IPS-18c (cell line): ENCODE data around the gene LPAR1.
"Not testable (repeated sequence)": the region's sequence is repeated elsewhere in the genome, so short reads cannot be mapped to it uniquely, and the experiment has no call there.

ENCODE experiments used
- H3K4me3 ChIP-seq: 2 replicates; pipeline ENCODE4 v1.7.0; 2013; ENCODE audit warnings: low read depth, mild to moderate bottlenecking, low read length, moderate library complexity; ENCODE audit not compliant: insufficient read depth
- H3K9me3 ChIP-seq: one replicate; pipeline ENCODE4 v1.6.1; 2013; ENCODE audit warnings: mild to moderate bottlenecking, low read length, moderate library complexity; ENCODE audit not compliant: control insufficient read depth, insufficient read depth

LPAR1 gene

GRCh38 chr9:110887276-110887675 is 151.0 kb downstream of the LPAR1 start:
- no peaks in the 10 kb centered on the region for H3K9me3 ChIP-seq

GRCh38 chr9:110886832-110887231 is 151.4 kb downstream of the LPAR1 start:
- H3K9me3 ChIP-seq = no peaks in the 10 kb centered on the region
- H3K4me3 ChIP-seq = no peak overlapping the region

More at GRCh38 chr9:110887276-110887675, 151.0 kb downstream of the LPAR1 start:
- H3K4me3 ChIP-seq = no peak overlapping the region

GRCh38 chr9:110880189-110880588 is 158.1 kb downstream of the LPAR1 start:
- no peaks in the 10 kb centered on the region for H3K9me3 ChIP-seq
- H3K4me3 ChIP-seq = no peak overlapping the region

GRCh38 chr9:110877374-110877773 is 160.9 kb downstream of the LPAR1 start:
- H3K9me3 ChIP-seq = no peaks in the 10 kb centered on the region
- no peak overlapping the region for H3K4me3 ChIP-seq

- Histone ChIP-seq H3K4me3 (no peak overlapping the region), H3K9me3 (no peaks in the 10 kb centered on the region)
These were observed 161.3 kb downstream of the LPAR1 start for GRCh38 chr9:110876929-110877328.

- H3K9me3 ChIP-seq = no peaks in the 10 kb centered on the region
- no peak overlapping the region for H3K4me3 ChIP-seq
These were observed 163.2 kb downstream of the LPAR1 start for GRCh38 chr9:110874963-110875674.

GRCh38 chr9:110872920-110873319 is 165.3 kb downstream of the LPAR1 start:
- H3K4me3 ChIP-seq = no peak overlapping the region
- no peaks in the 10 kb centered on the region for H3K9me3 ChIP-seq

GRCh38 chr9:110871736-110872135 is 166.5 kb downstream of the LPAR1 start:
- Histone ChIP-seq H3K9me3 (no peaks in the 10 kb centered on the region), H3K4me3 (no peak overlapping the region)

GRCh38 chr9:110869931-110870330 is 168.3 kb downstream of the LPAR1 start:
- Histone ChIP-seq H3K9me3 (no peaks in the 10 kb centered on the region), H3K4me3 (no peak overlapping the region)

GRCh38 chr9:110864011-110864410 is 174.3 kb downstream of the LPAR1 start:
- Histone ChIP-seq H3K4me3 (no peak overlapping the region), H3K9me3 (peaks cover 14% of the 10 kb centered on the region)

- not testable (repeated sequence) for H3K4me3 ChIP-seq
- peaks cover 14% of the 10 kb centered on the region for H3K9me3 ChIP-seq
These were observed 176.7 kb downstream of the LPAR1 start for GRCh38 chr9:110861370-110862110.

- H3K4me3 ChIP-seq = no peak overlapping the region
- H3K9me3 ChIP-seq = peaks cover 9% of the 10 kb centered on the region
These were observed 181.5 kb downstream of the LPAR1 start for GRCh38 chr9:110856772-110857171.

GRCh38 chr9:110850401-110851135 is 187.7 kb downstream of the LPAR1 start:
- no peak overlapping the region for H3K4me3 ChIP-seq

GRCh38 chr9:110847671-110848070 is 190.6 kb downstream of the LPAR1 start:
- H3K9me3 ChIP-seq = peaks cover 2% of the 10 kb centered on the region
- no peak overlapping the region for H3K4me3 ChIP-seq

More at GRCh38 chr9:110850401-110851135, 187.7 kb downstream of the LPAR1 start:
- no peaks in the 10 kb centered on the region for H3K9me3 ChIP-seq

- H3K4me3 ChIP-seq = no peak overlapping the region
- H3K9me3 ChIP-seq = peaks cover 2% of the 10 kb centered on the region
These were observed 192.1 kb downstream of the LPAR1 start for GRCh38 chr9:110846215-110846614.

- H3K9me3 ChIP-seq = peaks cover 2% of the 10 kb centered on the region
- no peak overlapping the region for H3K4me3 ChIP-seq
These were observed 194.1 kb downstream of the LPAR1 start for GRCh38 chr9:110844121-110844520.

GRCh38 chr9:110842986-110843385 is 195.3 kb downstream of the LPAR1 start:
- Histone ChIP-seq H3K4me3 (no peak overlapping the region), H3K9me3 (peaks cover 2% of the 10 kb centered on the region)

GRCh38 chr9:110842169-110842568 is 196.1 kb downstream of the LPAR1 start:
- Histone ChIP-seq H3K4me3 (no peak overlapping the region), H3K9me3 (peaks cover 2% of the 10 kb centered on the region)
